GM12801 (cell line): ENCODE results near the gene DNAH17.

Source experiments
- TF ChIP-seq, protein P1 (sequence below): IDR thresholded peaks from one replicate; pipeline ENCODE4 v1.5.1; 2011; ENCODE audit warnings: control low read depth; ENCODE audit not compliant: insufficient read length; ENCODE audit errors: extremely low read depth

The DNAH17 gene

DNA sequence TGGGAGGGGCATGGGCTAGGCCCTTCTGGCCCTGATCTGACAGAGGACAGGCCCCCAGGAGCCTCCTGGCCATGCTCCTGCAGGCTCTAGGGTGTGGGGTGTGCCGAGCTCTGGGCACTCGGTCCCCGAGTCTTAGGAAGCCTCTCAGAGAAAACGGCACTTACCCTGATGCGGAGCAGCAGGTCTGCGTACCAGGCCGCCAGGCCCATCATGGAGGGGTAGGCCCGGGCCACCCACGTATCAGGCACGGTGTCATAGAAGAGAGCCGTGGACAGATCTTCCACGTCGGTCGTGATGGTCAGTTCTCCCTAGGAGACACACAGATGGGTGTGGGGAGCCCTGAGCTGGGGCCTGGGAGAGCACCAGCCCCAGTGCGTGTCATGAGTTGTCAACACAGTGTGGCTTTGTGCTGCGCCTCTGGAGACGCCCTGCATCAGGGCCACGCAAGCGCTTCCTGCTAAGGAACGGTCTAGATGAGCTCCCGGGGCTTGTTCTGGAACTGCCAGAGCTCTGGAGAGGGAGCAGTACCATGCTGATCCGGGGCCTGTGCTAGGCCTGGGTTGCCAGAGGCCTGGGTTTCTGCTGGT lies 150.8 kb downstream of the DNAH17 start:
- TF ChIP-seq, protein P1, sequence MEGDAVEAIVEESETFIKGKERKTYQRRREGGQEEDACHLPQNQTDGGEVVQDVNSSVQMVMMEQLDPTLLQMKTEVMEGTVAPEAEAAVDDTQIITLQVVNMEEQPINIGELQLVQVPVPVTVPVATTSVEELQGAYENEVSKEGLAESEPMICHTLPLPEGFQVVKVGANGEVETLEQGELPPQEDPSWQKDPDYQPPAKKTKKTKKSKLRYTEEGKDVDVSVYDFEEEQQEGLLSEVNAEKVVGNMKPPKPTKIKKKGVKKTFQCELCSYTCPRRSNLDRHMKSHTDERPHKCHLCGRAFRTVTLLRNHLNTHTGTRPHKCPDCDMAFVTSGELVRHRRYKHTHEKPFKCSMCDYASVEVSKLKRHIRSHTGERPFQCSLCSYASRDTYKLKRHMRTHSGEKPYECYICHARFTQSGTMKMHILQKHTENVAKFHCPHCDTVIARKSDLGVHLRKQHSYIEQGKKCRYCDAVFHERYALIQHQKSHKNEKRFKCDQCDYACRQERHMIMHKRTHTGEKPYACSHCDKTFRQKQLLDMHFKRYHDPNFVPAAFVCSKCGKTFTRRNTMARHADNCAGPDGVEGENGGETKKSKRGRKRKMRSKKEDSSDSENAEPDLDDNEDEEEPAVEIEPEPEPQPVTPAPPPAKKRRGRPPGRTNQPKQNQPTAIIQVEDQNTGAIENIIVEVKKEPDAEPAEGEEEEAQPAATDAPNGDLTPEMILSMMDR, result no peak

- TF ChIP-seq, protein P1, result no peak
These were observed 151.8 kb downstream of the DNAH17 start for GRCh38 chr17:78425429-78425828.

- TF ChIP-seq, protein P1, result no peak
These were observed 153.1 kb downstream of the DNAH17 start for GRCh38 chr17:78423961-78424675.

- TF ChIP-seq, protein P1, result no peak
These were observed 154.2 kb downstream of the DNAH17 start for GRCh38 chr17:78422872-78423588.

DNA sequence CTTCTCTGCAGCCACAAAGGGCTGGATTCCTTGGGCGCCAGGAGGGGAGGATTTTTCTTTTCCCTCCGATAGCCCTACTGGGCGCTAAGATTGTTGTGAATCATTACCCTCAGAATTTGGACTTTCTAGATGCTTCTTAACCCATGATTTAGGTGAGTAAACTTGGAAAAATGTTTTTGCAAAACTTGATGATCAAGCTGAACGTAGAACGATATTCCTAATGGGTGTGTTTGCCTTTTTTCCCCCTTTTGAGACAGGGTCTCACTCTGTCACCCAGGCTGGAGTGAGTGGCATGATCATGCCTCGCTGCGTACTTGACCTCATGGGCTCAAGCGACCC lies 155.0 kb downstream of the DNAH17 start:
- TF ChIP-seq, protein P1, result no peak

DNA sequence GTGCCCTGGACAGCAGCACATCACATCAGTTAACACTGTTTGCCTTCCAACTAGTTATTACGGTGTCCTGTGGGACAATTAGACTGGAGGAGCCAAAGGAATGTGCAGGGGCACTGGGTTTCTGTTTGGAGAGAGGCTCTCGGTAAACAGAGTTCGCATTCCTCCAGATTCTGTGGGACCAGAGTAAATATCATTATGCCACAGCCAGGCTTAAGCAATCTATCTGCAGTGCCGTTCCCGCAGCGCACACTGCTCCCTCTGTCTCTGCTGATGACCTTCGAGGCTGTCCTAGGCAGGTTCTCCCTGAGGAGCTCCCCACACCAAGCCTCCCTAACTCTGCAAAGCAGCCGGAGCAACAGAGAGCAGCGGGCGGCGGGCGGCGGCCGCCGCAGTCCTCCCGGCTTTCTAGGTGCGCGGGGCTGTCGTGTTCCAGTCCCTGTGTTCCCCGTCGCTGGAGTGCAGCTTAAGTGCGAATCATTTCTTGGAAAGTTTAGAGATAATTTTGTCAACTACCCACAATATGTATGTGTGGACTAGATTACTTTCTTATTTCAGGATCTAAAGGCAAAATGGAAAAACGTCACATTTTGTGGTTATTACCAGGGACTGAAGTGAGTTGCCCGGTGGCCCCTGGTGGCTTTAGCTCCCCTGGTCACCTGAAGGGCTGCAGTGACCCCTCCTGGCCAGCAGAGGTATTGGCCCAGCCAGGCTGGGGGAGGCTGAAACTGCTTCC lies 155.5 kb downstream of the DNAH17 start:
- TF ChIP-seq, protein P1, result peak; percentile 11

DNA sequence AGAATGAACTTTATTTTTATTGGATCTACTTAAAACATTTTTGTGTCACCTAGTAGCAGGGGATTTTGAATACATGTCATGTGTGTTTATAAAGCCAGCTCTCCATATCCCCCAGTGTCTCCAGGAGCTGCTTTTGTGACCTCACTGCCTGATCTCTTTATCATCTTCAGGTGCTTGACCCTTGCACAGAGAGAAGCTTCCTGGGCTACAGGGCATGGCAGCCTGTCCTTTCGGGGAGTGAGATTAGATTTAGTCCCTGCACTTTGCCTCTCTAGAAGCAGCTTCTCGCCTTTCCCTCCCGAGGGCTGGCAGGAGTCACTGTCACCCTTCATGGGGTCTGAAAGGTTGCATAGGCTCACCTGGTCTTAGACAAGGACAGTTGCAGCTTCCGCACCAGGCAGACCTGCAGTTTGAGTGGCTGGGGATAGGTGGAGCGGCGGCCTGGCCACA lies 156.1 kb downstream of the DNAH17 start:
- TF ChIP-seq, protein P1, result no peak
